ENCODE results near the gene TARM1. TPM values are rescaled to one million over a fixed set of nuclear protein-coding genes. Genes with fewer than 3 reads are reported as not detected.

The TARM1 gene
- total and polyA plus RNA-seq, 4 donors = 0.60 to 0.71 TPM; not detected in 2

DNA sequence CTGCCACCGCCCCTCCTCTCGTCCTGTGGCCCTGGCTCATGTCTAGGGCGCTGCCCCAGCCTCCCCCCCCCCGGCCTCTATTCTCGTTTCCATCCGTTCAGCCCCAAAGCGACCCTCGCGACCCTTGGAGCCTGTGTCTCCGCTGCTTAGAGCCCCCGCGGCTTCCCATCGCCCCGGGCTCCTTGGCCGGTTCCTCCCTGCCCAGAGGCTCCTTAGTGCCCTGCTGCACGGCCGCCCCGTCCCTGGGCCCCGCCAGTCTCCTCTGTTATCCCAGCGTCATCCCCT, 47.2 kb upstream of the TARM1 start:
- no peak overlapping the region for H3K9ac ChIP-seq (ENCODE audit: insufficient read depth in 1 of 2, low read length in 2 of 2)
- H3K27ac ChIP-seq (ENCODE audit: low read depth in 1 of 2, low read length in 1 of 2) = no peak overlapping the region
- H3K9me3 ChIP-seq (ENCODE audit: control insufficient read depth in 4 of 4, insufficient read depth in 3 of 4, low read length in 3 of 4) = no peaks in the 10 kb centered on the region
- ATAC-seq (ENCODE audit: insufficient read depth, low FRiP score) (no peak), DNase-seq (no peak)
- H3K36me3 ChIP-seq (ENCODE audit: control insufficient read depth in 4 of 4, insufficient read depth in 4 of 4, low read length in 4 of 4) = peaks cover 13 to 75% (median 29%) of the 10 kb centered on the region in 4 donors
- H3K4me1 ChIP-seq (ENCODE audit: control insufficient read depth in 5 of 5, insufficient read depth in 5 of 5, low read length in 5 of 5) = no peaks in the 10 kb centered on the region
- H3K4me3 ChIP-seq = no peak overlapping the region
- 93 to 95% methylated on average over 20 of the region's 20 CpGs for WGBS, 2 donors
- TF ChIP-seq CTCF (IDR thresholded peaks at IDR 0.05; ENCODE audit: control extremely low read depth, extremely low read depth) = no peak
- no peaks in the 10 kb centered on the region for H3K27me3 ChIP-seq (ENCODE audit: control insufficient read depth in 3 of 3, insufficient read depth in 3 of 3, low read length in 2 of 3)

- Histone ChIP-seq H3K27ac (ENCODE audit: low read depth in 1 of 2, low read length in 1 of 2) (no peak overlapping the region), H3K36me3 (ENCODE audit: control insufficient read depth in 4 of 4, insufficient read depth in 4 of 4, low read length in 4 of 4) (peaks cover 13 to 80% (median 29%) of the 10 kb centered on the region in 4 donors), H3K27me3 (ENCODE audit: control insufficient read depth in 3 of 3, insufficient read depth in 3 of 3, low read length in 2 of 3) (no peaks in the 10 kb centered on the region), H3K4me3 (no peak overlapping the region), H3K4me1 (ENCODE audit: control insufficient read depth in 5 of 5, insufficient read depth in 5 of 5, low read length in 5 of 5) (no peaks in the 10 kb centered on the region), H3K9ac (ENCODE audit: insufficient read depth in 1 of 2, low read length in 2 of 2) (no peak overlapping the region), H3K9me3 (ENCODE audit: control insufficient read depth in 4 of 4, insufficient read depth in 3 of 4, low read length in 3 of 4) (no peaks in the 10 kb centered on the region)
- ATAC-seq (ENCODE audit: insufficient read depth, low FRiP score) = no peak
- TF ChIP-seq CTCF (IDR thresholded peaks at IDR 0.05; ENCODE audit: control extremely low read depth, extremely low read depth) = no peak
- no peak for DNase-seq
- WGBS, 2 donors = 93 to 94% methylated on average over 44 of the region's 44 CpGs
Measured at GRCh38 chr19:54127688-54128440, 46.7 kb upstream of the TARM1 start.

- Histone ChIP-seq H3K4me3 (no peak overlapping the region), H3K36me3 (ENCODE audit: control insufficient read depth in 4 of 4, insufficient read depth in 4 of 4, low read length in 4 of 4) (peaks cover 23 to 85% (median 28%) of the 10 kb centered on the region in 4 donors), H3K27ac (ENCODE audit: low read depth in 1 of 2, low read length in 1 of 2) (no peak overlapping the region), H3K27me3 (ENCODE audit: control insufficient read depth in 3 of 3, insufficient read depth in 3 of 3, low read length in 2 of 3) (no peaks in the 10 kb centered on the region), H3K9ac (ENCODE audit: insufficient read depth in 1 of 2, low read length in 2 of 2) (no peak overlapping the region), H3K9me3 (ENCODE audit: control insufficient read depth in 4 of 4, insufficient read depth in 3 of 4, low read length in 3 of 4) (no peaks in the 10 kb centered on the region), H3K4me1 (ENCODE audit: control insufficient read depth in 5 of 5, insufficient read depth in 5 of 5, low read length in 5 of 5) (no peaks in the 10 kb centered on the region)
- ATAC-seq (ENCODE audit: insufficient read depth, low FRiP score) (no peak), DNase-seq (no peak)
- TF ChIP-seq CTCF (IDR thresholded peaks at IDR 0.05; ENCODE audit: control extremely low read depth, extremely low read depth) = no peak
- 89 to 94% methylated on average over 9 of the region's 9 CpGs for WGBS, 2 donors
Measured at GRCh38 chr19:54125713-54126112, 44.5 kb upstream of the TARM1 start.

DNA sequence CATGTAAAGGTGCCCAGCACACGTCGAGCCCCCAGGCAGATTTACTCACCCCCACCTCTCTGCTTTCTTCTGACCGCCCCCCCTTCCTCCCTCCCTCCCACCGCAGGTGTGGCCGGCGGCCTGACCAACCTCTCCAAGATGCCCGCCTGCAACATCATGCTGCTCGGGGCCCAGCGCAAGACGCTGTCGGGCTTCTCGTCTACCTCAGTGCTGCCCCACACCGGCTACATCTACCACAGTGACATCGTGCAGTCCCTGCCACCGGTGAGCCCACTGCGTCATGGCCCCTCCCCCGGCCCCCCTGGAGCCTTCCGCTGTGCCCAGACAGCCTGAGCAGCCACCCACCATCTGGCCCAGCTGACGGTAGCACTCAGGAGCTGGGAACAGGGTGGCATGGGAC, 43.2 kb upstream of the TARM1 start:
- TF ChIP-seq CTCF (IDR thresholded peaks at IDR 0.05; ENCODE audit: control extremely low read depth, extremely low read depth) = no peak
- H3K4me1 ChIP-seq (ENCODE audit: control insufficient read depth in 5 of 5, insufficient read depth in 5 of 5, low read length in 5 of 5) = no peaks in the 10 kb centered on the region
- peaks cover 19 to 82% (median 36%) of the 10 kb centered on the region in 4 donors for H3K36me3 ChIP-seq (ENCODE audit: control insufficient read depth in 4 of 4, insufficient read depth in 4 of 4, low read length in 4 of 4)
- whole genome bisulfite sequencing, 2 donors = 93 to 96% methylated on average over 19 of the region's 19 CpGs
- H3K27me3 ChIP-seq (ENCODE audit: control insufficient read depth in 3 of 3, insufficient read depth in 3 of 3, low read length in 2 of 3) = no peaks in the 10 kb centered on the region
- H3K27ac ChIP-seq (ENCODE audit: low read depth in 1 of 2, low read length in 1 of 2) = no peak overlapping the region
- no peak for ATAC-seq (ENCODE audit: insufficient read depth, low FRiP score)
- no peaks in the 10 kb centered on the region for H3K9me3 ChIP-seq (ENCODE audit: control insufficient read depth in 4 of 4, insufficient read depth in 3 of 4, low read length in 3 of 4)
- DNase-seq = no peak
- H3K9ac ChIP-seq (ENCODE audit: insufficient read depth in 1 of 2, low read length in 2 of 2) = no peak overlapping the region
- H3K4me3 ChIP-seq = no peak overlapping the region
